Trophoblast cell (in vitro differentiated cells and primary cell): ENCODE measurements around the gene BFAR.

Experiments used
- DNase-seq, 2 donors: peaks; one replicate each; pipeline ENCODE4 v3.0.0-alpha.2; 2016
- H2AFZ ChIP-seq: 2 replicates; pipeline ENCODE4 v1.6.1; 2013; ENCODE audit warnings: low read length, moderate library complexity, mild to moderate bottlenecking; ENCODE audit not compliant: insufficient read depth, poor library complexity
- H2AK5ac ChIP-seq: 2 replicates; pipeline ENCODE4 v1.6.1; 2013; ENCODE audit warnings: mild to moderate bottlenecking, low read length
- H2BK120ac ChIP-seq: 2 replicates; pipeline ENCODE4 v1.6.1; 2013; ENCODE audit warnings: low read length, mild to moderate bottlenecking, moderate library complexity; ENCODE audit not compliant: insufficient read depth, poor library complexity
- H2BK12ac ChIP-seq: 2 replicates; pipeline ENCODE4 v1.6.1; 2013; ENCODE audit warnings: mild to moderate bottlenecking, low read length, moderate library complexity
- H2BK5ac ChIP-seq: 2 replicates; pipeline ENCODE4 v1.6.1; 2013; ENCODE audit warnings: low read length, low read depth, moderate library complexity, mild to moderate bottlenecking; ENCODE audit not compliant: poor library complexity
- H3K14ac ChIP-seq: 2 replicates; pipeline ENCODE4 v1.6.1; 2013; ENCODE audit warnings: mild to moderate bottlenecking, low read length
- H3K18ac ChIP-seq: 2 replicates; pipeline ENCODE4 v1.6.1; 2013; ENCODE audit warnings: mild to moderate bottlenecking, low read length
- H3K23ac ChIP-seq: 2 replicates; pipeline ENCODE4 v1.6.1; 2013; ENCODE audit warnings: low read length
- H3K27ac ChIP-seq: 2 replicates; pipeline ENCODE4 v1.5.1; 2013; ENCODE audit warnings: low read depth, mild to moderate bottlenecking, inconsistent platforms, low read length, moderate library complexity
- H3K27me3 ChIP-seq: 2 replicates; pipeline ENCODE4 v1.6.1; 2013; ENCODE audit warnings: inconsistent platforms, mild to moderate bottlenecking, low read length, moderate library complexity; ENCODE audit not compliant: insufficient read depth
- H3K36me3 ChIP-seq, 2 experiments: 1 replicate in 1 of 2; 2 replicates in 1 of 2; pipeline ENCODE4 v1.6.1; 2013; ENCODE audit warnings: low read length in 2 of 2, mild to moderate bottlenecking in 2 of 2, moderate library complexity in 1 of 2; ENCODE audit not compliant: insufficient read depth in 2 of 2, control insufficient read depth in 1 of 2
- H3K4ac ChIP-seq: 2 replicates; pipeline ENCODE4 v1.6.1; 2013; ENCODE audit warnings: low read depth, mild to moderate bottlenecking, low read length, moderate library complexity
- H3K4me1 ChIP-seq, 2 experiments: 1 replicate in 1 of 2; 2 replicates in 1 of 2; pipeline ENCODE4 v1.6.1; 2013; ENCODE audit warnings: low read length in 2 of 2, mild to moderate bottlenecking in 2 of 2, moderate library complexity in 1 of 2; ENCODE audit not compliant: insufficient read depth in 2 of 2, control insufficient read depth in 1 of 2
- H3K4me2 ChIP-seq: 2 replicates; pipeline ENCODE4 v1.6.1; 2013; ENCODE audit warnings: inconsistent platforms, mild to moderate bottlenecking, low read length, moderate library complexity
- H3K4me3 ChIP-seq: 2 replicates; pipeline ENCODE4 v1.5.1; 2013; ENCODE audit warnings: mild to moderate bottlenecking, low read depth, low read length, inconsistent platforms
- H3K79me1 ChIP-seq: one replicate; pipeline ENCODE4 v1.6.1; 2013; ENCODE audit warnings: low read length
- H3K79me2 ChIP-seq: 2 replicates; pipeline ENCODE4 v1.6.1; 2013; ENCODE audit warnings: low read length, mild to moderate bottlenecking; ENCODE audit not compliant: control insufficient read depth, insufficient read depth, poor library complexity
- H3K9ac ChIP-seq: 2 replicates; pipeline ENCODE4 v1.6.1; 2013; ENCODE audit warnings: mild to moderate bottlenecking, low read length
- H3K9me3 ChIP-seq: 2 replicates; pipeline ENCODE4 v1.6.1; 2013; ENCODE audit warnings: low read depth, mild to moderate bottlenecking, control low read depth, inconsistent platforms, low read length; ENCODE audit not compliant: insufficient read depth
- H4K12ac ChIP-seq: 2 replicates; pipeline ENCODE4 v1.6.1; 2013; ENCODE audit warnings: low read depth, mild to moderate bottlenecking, low read length, moderate library complexity
- H4K8ac ChIP-seq: 2 replicates; pipeline ENCODE4 v1.6.1; 2013; ENCODE audit warnings: low read depth, mild to moderate bottlenecking, low read length, moderate library complexity
- H4K91ac ChIP-seq: one replicate; pipeline ENCODE4 v1.6.1; 2013; ENCODE audit warnings: low read depth, mild to moderate bottlenecking, low read length, moderate library complexity
- WGBS: extraction: QIAGEN DNeasy Blood & Tissue Kit; methylation state at CpG from one replicate; pipeline ENCODE4 v1.1.7; 2013; ENCODE audit warnings: missing lambda C conversion rate; ENCODE audit not compliant: insufficient read length, insufficient coverage; ENCODE audit errors: extremely low coverage; 5-methylcytosine and 5-hydroxymethylcytosine counted together

Gene BFAR

GRCh38 chr16:14609716-14610115 is 23.0 kb upstream of the BFAR start:
- no peak overlapping the region for H4K12ac ChIP-seq
- no peak overlapping the region for H2AK5ac ChIP-seq
- H3K79me1 ChIP-seq = no peaks in the 10 kb centered on the region
- H3K4ac ChIP-seq = no peak overlapping the region
- no peak overlapping the region for H3K4me2 ChIP-seq
- no peak overlapping the region for H3K18ac ChIP-seq
- no peak overlapping the region for H2BK12ac ChIP-seq
- H3K14ac ChIP-seq = no peak overlapping the region
- no peak for DNase-seq
- no peak overlapping the region for H2BK120ac ChIP-seq
- H3K9ac ChIP-seq = no peak overlapping the region
- no peaks in the 10 kb centered on the region for H3K9me3 ChIP-seq
- H2BK5ac ChIP-seq = no peak overlapping the region
- H3K27me3 ChIP-seq = no peaks in the 10 kb centered on the region
- no CpG with 5 or more reads among the region's 6 CpGs for WGBS
- H4K8ac ChIP-seq = no peak overlapping the region
- H3K4me3 ChIP-seq = no peak overlapping the region
- no peaks in the 10 kb centered on the region for H3K79me2 ChIP-seq
- H3K27ac ChIP-seq = no peak overlapping the region
- H3K36me3 ChIP-seq = peaks cover 26 to 42% of the 10 kb centered on the region in 2 experiments
- peaks cover 0 to 3% of the 10 kb centered on the region in 2 experiments for H3K4me1 ChIP-seq
- H4K91ac ChIP-seq = no peak overlapping the region
- no peak overlapping the region for H2AFZ ChIP-seq
- H3K23ac ChIP-seq = no peak overlapping the region

- H3K27ac ChIP-seq = no peak overlapping the region
- no peak overlapping the region for H3K9ac ChIP-seq
- H2AFZ ChIP-seq = no peak overlapping the region
- no peak overlapping the region for H3K4ac ChIP-seq
- no peak overlapping the region for H3K4me2 ChIP-seq
- H4K8ac ChIP-seq = no peak overlapping the region
- H3K27me3 ChIP-seq = no peaks in the 10 kb centered on the region
- no CpG with 5 or more reads among the region's 14 CpGs for WGBS
- H2AK5ac ChIP-seq = no peak overlapping the region
- H3K14ac ChIP-seq = no peak overlapping the region
- H2BK12ac ChIP-seq = no peak overlapping the region
- DNase-seq = no peak
- H3K23ac ChIP-seq = no peak overlapping the region
- H3K18ac ChIP-seq = no peak overlapping the region
- H3K79me2 ChIP-seq = no peaks in the 10 kb centered on the region
- no peaks in the 10 kb centered on the region for H3K9me3 ChIP-seq
- peaks cover 26 to 46% of the 10 kb centered on the region in 2 experiments for H3K36me3 ChIP-seq
- H4K91ac ChIP-seq = no peak overlapping the region
- no peak overlapping the region for H2BK5ac ChIP-seq
- H3K4me3 ChIP-seq = no peak overlapping the region
- peaks cover 0 to 3% of the 10 kb centered on the region in 2 experiments for H3K4me1 ChIP-seq
- no peaks in the 10 kb centered on the region for H3K79me1 ChIP-seq
- H4K12ac ChIP-seq = no peak overlapping the region
- H2BK120ac ChIP-seq = no peak overlapping the region
Observed at GRCh38 chr16:14611660-14612059, 21.1 kb upstream of the BFAR start.

GRCh38 chr16:14613991-14614390 is 18.8 kb upstream of the BFAR start:
- Histone ChIP-seq H2AK5ac (no peak overlapping the region), H3K4me2 (no peak overlapping the region), H4K12ac (no peak overlapping the region), H3K4ac (no peak overlapping the region), H3K23ac (no peak overlapping the region), H4K8ac (no peak overlapping the region), H3K27ac (no peak overlapping the region), H3K14ac (no peak overlapping the region), H2AFZ (no peak overlapping the region), H3K4me3 (no peak overlapping the region), H4K91ac (no peak overlapping the region), H3K9ac (no peak overlapping the region), H3K36me3 (peaks cover 38 to 43% of the 10 kb centered on the region in 2 experiments), H2BK12ac (no peak overlapping the region), H3K4me1 (peaks cover 0 to 3% of the 10 kb centered on the region in 2 experiments), H2BK120ac (no peak overlapping the region), H3K27me3 (no peaks in the 10 kb centered on the region), H2BK5ac (no peak overlapping the region), H3K9me3 (no peaks in the 10 kb centered on the region), H3K79me1 (no peaks in the 10 kb centered on the region), H3K18ac (no peak overlapping the region), H3K79me2 (no peaks in the 10 kb centered on the region)
- no CpG with 5 or more reads among the region's 4 CpGs for WGBS
- DNase-seq = no peak

- Histone ChIP-seq H2AFZ (no peak overlapping the region), H2BK120ac (no peak overlapping the region), H2BK5ac (no peak overlapping the region), H3K36me3 (peaks cover 30 to 34% of the 10 kb centered on the region in 2 experiments), H3K79me2 (no peaks in the 10 kb centered on the region), H3K27ac (no peak overlapping the region), H3K23ac (no peak overlapping the region), H3K4ac (no peak overlapping the region), H4K91ac (no peak overlapping the region), H4K12ac (no peak overlapping the region), H3K9ac (no peak overlapping the region), H2BK12ac (no peak overlapping the region), H3K4me1 (peaks cover 0 to 3% of the 10 kb centered on the region in 2 experiments), H3K14ac (no peak overlapping the region), H2AK5ac (no peak overlapping the region), H3K4me3 (no peak overlapping the region), H3K79me1 (no peaks in the 10 kb centered on the region), H3K4me2 (no peak overlapping the region), H3K27me3 (no peaks in the 10 kb centered on the region), H3K9me3 (no peaks in the 10 kb centered on the region), H3K18ac (no peak overlapping the region), H4K8ac (no peak overlapping the region)
- WGBS = no CpG with 5 or more reads among the region's 4 CpGs
- DNase-seq = no peak
Observed at GRCh38 chr16:14616280-14616679, 16.5 kb upstream of the BFAR start.
